WI38 (cell line): ENCODE results near the gene NINL.

ENCODE experiments used
- H3K4me3 ChIP-seq: 2 replicates; pipeline ENCODE4 v1.5.1; 2011; ENCODE audit warnings: low read depth, mild to moderate bottlenecking, control low read depth, low read length
- TF ChIP-seq, protein P1 (sequence below): IDR thresholded peaks from 2 replicates; pipeline ENCODE4 v1.5.1; 2012; ENCODE audit warnings: low read depth, mild to moderate bottlenecking, control low read depth, low read length

The NINL gene

DNA sequence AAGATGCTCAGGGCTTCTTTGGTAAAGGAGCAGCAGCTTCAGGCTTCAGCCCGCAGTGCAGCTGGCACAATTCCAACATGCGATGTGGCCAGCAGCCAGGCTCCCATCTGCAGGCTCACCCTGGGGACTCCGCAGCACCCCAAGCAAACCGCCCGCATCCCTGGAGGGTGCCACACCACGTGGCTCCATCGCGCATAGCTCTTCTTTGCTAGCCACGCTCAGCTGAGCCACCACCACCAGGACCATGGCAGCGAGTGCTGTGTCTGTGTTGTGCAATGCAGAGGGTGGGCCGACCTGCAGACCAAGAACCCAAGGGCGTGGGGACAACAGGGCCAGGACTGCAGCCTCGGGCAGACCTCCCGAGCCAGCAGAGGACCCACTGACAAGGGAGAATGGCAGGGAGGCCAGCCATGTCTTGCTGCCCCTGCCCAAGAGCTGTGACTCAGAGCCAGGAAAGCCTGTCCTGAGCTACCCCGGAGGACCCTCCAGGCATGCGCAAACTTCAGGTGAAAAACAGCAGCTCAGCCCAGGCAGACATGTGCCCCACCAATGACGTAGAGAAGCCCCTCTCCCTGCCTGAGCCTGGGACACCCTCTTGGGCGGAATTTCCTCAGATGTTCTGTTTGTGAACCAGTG lies 90.0 kb downstream of the NINL start:
- TF ChIP-seq, protein P1, sequence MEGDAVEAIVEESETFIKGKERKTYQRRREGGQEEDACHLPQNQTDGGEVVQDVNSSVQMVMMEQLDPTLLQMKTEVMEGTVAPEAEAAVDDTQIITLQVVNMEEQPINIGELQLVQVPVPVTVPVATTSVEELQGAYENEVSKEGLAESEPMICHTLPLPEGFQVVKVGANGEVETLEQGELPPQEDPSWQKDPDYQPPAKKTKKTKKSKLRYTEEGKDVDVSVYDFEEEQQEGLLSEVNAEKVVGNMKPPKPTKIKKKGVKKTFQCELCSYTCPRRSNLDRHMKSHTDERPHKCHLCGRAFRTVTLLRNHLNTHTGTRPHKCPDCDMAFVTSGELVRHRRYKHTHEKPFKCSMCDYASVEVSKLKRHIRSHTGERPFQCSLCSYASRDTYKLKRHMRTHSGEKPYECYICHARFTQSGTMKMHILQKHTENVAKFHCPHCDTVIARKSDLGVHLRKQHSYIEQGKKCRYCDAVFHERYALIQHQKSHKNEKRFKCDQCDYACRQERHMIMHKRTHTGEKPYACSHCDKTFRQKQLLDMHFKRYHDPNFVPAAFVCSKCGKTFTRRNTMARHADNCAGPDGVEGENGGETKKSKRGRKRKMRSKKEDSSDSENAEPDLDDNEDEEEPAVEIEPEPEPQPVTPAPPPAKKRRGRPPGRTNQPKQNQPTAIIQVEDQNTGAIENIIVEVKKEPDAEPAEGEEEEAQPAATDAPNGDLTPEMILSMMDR: no peak
- no peak overlapping the region for H3K4me3 ChIP-seq

DNA sequence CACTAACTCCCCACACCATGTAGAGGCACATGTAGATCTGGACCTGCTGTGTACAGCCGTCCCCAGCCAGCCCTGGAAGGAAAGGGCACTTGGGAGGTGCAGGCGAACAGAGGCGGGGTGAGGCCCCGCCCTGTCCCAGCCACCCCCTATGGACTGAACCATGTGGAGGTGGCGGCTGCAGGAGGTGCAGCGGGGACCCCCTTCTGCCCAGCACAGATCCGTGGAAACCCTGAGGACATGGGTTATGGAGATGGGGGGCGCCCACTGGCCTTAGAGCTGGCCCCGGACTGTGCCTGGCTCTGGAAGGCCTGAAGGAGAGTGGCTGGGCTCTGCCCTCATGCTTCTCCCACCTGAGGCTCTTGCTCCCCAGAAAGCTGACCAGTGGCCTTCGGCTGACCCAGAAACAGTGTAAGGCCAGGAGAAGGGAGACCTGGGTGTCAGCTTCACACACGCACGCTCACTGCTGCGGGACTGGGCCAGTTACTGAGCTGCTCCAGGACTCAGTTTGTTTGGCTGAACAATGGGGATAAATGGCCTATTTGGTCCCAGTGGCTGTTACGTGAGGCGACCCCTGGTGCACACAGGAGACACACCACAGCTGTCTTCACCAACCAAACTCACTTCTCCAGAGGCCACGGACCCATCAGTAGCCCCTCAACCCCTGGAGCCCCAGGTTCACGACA lies 90.7 kb downstream of the NINL start:
- TF ChIP-seq, protein P1: no peak
- H3K4me3 ChIP-seq: no peak overlapping the region

DNA sequence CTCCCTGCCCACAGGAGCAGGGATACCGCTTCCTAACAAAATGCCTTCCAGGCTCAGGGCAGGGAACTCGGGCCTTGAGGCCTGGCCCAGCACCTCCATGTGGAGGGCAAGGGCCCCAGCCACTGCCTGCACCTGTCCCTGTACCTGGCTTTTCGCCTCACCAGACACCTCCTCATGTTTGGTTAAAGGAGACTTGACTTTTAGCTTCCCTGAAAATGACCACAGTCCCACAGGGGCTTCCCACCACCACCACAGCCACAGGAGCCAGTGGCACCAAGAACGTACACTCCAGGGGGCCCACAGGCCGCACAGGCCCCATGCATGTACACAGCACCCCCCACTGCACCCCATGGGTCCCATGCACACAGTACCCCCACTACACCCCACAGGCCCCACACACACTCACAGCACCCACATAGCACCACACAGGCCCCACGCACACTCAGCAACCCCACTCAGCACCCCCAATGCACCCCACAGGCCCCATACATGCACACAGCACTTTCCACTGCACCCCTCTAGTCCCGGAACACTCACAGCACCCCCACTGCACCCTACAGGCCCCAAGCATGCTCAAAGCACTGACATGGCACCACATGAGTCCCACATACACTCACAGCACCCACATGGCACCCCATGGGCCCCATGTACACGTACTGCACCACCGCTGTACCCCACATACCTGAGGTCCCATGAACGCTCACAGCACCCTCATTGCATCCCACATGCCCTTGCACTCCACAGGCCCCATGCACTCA lies 91.4 kb downstream of the NINL start:
- no peak overlapping the region for H3K4me3 ChIP-seq
- TF ChIP-seq, protein P1: no peak

DNA sequence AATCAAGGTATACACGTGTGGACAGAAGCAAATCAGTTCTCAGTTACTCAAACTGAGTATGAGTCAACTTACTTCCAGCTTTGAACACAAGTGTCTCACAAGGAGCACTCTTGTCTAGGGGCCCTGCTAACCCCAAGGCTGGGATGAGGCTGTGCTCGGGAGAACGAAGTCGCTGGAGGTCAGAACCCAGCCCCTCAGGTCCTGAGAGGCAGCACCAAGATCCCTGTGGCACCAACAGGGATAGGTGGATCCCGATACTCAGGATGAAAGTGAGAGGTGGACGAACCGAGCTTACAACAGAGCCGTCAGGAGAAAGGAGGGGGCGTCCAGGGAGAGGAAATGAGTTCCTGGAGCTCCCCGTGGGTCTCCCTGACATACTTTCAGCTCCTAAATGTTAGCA lies 92.2 kb downstream of the NINL start:
- H3K4me3 ChIP-seq: no peak overlapping the region
- TF ChIP-seq, protein P1: no peak

DNA sequence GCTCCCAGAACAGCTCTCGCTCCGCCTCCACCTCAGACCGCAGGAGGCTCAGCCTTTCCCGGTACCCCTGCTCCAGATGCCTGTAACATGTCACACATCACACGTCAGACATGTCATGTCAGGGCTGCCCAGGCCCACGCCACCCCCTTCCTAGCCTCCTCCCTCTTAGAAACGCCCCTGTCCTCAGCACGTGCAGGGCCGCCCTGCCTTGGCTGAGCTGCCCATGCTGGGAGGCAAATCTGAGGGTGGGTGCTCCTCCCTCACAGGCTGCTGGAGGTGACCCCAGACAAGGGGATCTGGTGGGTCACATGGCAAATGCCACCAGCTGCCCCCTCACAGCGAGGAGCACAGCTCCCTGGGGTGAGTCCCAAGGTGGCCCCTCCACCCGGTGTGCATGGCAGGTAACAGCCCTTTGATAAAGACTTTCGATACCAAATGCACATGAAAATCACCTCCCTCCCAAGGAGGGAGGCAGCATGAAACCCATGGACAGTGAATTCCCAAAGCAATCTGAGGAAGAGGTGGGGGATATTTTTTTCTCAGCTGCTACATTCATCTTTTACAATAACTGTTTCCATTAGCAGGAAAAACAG lies 93.8 kb downstream of the NINL start:
- H3K4me3 ChIP-seq: no peak overlapping the region
- TF ChIP-seq, protein P1: no peak

DNA sequence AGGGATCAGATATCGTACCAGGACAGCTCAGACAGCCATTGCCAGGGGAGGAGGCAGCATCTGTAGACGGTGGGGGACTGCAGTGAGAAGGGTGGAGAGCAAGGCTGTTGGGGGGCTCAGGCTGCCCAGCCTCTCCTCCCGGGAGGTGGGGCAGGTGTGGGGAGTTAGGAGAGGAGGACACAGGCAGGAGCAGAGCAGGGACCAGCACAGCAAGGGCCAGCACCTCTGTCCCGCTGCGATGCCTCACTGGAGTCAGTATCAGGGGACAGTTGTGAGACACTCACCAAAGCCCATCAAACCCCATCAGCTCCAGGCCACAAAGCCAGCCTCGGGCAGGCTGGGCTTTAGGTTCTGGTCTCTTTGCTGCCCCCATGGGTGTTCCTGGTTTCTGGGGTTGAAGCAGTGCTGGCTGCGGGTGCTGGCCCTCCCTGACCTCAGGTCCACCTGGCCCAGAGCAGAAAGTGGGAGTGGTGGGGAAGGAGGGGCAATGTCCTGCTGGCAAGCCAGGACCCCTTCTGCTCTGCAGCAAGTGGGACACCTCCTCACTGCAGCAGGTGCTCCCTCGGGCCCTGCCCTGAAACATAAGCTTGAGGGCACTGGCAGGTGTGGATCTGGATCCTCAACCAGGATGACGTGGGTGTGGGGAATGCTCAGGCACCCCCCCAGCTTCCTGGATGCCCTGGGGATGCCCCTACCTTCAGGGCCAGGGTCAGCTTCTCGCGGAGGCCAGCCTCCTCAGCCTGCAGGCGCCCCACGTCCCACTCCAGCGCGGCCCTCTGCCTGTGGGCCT lies 94.5 kb downstream of the NINL start:
- TF ChIP-seq, protein P1: no peak

More for the DNA sequence above, 94.5 kb downstream of the NINL start:
- no peak overlapping the region for H3K4me3 ChIP-seq
